Stimulated activated CD4-positive, alpha-beta T cell treated with anti-CD3 and anti-CD28 coated beads, Interleukin-12 subunit alpha, Interleukin-12 subunit beta, amount 100 ng/mL, for 24 hours (primary cell): ENCODE data around the gene HNF4A.

Source experiments
- DNase-seq, 2 experiments: peaks; one replicate each; pipeline ENCODE4 v3.0.0-alpha.2; 2020; ENCODE audit warnings: low read depth in 2 of 2

HNF4A gene

DNA sequence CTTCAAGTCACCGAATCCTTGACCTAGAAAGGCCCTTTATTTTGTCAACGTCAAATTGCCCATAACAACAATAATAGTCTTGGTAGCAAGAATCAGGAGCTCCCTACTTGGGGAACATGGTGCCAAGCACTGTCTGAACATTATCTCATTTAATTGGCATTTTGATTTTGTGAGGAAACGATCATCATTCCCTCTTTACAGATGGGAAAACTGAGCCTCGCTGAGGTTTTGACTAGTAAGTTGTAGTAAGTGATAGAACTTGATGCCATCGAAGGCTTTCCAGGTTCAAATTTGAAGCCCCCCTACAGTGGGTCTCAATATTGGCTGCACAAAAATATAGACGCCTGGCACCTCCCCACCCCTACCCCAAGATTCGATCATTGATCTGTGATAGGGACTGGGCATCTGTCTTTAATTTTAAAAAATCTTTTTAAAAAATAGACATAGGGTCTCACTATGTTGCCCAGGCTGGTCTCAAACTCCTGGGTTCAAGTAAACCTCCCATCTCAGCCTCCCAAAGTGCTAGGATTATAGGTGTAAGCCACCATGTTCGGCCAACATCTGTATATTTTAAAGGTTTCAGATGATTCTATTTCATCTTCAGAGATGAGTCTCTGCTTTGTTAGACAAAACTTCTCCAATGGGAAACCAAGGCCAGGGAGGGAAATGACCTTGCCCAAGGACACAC, 36.7 kb downstream of the HNF4A start:
- no peak for DNase-seq

DNA sequence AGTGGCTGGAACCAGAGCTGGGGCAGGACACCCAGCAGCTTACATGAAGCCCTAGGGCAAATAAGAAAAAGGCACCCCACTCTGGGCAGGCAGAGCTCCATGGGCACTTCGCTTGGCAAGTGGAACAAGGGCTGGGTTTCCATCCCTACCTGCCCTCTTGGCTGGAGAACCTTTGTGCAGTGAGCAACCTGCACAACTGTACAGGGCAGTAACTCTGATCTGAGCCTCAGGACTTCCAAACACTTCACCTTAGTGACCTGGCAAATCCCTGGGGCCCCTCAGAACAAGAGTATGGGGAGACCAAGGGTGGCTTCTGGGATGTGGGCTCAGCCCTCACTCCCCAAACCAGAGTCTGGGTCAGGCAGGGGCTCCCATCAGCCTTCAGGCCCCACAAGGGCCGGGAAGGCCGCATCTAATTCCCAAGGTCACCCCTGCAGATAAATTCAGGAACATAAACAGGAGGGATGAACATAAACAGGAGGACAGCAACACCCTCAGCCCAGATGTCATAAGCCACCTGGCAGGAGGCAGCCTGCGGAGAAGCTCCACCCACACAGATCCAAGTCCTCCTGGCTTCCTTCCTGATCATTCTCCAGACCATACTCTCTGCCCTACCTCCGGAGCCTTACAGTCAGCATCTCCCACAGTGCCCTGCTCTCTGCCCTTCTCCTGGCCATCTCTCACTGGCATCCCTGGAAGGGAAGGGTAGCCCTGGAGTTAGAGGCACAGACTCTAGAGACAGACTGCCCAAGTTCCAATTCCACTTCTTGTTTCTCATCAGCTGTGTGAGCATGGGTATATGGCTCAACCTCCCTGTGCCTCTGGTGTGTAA, 37.5 kb downstream of the HNF4A start:
- no peak for DNase-seq

DNA sequence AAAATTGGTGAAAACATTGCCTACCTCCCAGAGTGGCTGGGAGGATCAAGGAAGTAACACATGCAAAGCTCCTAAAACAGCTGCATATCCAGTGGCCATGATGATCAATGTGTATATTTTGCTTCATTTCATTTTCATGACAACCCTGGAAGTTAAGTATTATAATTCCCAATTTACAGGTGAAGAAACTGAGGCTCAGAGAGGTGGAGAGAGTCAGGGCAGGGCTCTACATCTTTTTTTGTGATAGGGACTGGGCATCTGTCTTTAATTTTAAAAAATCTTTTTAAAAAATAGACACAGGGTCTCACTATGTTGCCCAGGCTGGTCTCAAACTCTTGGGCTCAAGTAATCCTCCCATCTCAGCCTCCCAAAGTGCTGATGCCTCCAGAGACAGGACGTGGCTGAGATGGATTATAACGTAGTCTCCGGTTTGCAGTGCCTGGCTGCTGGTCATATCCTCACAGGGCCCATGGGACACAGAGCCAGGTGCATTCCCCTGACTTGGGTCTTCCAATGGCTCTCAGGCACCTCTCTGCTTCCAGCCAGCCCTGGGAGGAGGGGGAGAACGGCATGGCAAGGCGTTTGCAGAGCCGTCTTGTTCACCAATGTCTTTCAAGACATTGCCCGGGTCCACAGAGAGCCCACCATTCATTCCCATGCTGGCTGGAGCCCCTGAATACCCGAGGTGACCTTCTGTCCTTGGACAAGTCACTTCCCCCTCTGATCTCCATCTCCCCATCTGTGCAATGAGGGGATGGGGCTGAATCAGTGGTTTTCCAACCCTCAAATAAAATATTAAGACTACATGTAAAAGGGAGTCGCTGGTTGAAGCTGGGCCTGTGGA, 38.3 kb downstream of the HNF4A start:
- DNase-seq, result no peak

DNA sequence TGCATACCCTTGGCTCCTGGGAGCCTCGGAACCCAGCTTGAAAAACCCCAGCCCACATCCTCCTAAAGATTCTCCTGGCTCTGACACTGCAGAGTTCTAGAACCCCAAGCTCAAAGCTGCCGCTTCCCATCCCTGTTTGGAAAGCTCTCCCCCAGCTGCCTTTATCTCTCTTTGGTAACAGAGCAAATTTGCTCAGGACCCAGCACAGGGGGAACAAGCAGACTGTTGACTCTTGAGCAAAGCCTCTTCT, 38.9 kb downstream of the HNF4A start:
- DNase-seq, result no peak

DNA sequence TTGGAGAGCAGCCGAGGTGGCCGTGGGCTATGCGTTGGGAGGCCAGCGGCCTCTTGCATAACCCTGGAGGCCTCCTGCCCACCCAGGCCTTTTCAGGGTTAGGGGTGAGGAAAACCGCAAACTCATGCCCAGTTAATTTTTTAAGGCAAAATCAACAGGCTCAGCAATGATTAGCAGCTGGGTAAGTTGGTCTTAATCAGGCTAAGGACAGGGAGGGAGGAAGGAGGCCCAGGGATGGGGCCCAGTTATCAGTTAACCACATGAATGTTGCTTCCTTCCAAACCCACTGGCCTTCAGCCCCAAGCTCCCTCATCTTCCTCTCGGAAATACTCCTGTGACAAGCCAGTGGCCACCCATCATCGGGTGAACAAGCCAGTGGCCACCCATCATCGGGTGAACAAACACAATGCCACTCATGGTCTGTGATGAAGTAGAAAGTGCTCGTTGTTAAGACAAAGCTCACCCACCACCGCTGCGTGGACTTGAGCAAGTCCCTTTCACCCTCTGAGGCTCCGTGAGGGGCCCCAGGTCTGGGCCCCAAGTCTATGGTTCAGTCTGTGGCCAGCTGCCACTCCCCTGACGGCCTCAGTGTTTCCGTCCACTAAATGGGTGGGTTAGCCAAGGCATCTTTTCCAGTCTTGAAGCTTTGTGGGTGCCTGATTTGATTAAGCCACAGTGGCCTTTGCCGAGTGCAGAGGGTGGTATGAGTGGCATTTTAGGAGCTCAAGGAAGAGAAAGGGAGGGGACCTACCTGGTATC, 39.4 kb downstream of the HNF4A start:
- DNase-seq, result no peak

DNA sequence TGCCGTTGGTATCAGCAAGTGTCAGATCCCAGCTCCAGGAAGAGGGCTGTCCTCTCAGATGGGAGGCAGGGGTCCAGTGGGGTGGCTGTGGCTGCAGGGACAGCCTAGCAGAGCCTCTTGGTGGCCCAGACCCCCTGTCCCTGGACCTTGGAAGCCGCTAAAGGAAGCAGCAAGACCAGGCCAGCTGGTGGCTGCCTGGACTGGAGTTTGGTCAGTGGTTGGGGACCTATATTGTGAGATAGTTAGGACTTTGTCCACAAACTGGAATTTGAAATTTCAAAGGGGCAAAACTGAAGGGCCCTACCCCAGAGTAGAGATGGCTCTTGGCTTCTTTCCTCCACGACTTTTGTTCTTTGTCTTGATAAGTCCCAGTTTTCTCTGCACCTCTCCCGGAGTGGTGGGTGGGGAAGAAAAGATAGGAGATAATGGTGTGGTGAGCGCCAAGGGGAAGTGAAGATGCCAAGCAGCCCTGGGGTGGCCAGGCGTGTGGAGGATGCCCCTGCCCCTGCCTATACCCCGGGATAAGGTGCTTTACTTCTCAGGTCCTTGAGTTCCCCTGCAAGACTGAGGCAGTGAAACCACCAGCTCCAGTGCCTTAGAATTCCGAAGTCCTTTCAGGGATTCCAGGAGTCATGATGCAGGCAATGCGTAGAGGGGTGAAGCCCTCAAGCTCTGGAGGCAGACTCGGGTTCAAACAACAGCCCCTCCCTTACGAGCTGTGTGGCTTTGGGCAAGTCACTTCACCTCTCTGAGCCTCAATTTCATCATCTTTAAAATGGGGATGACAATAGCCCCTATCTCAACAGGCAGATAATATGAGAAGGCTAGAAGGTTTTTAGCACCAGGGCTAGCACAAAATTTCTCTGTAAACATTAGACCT, 40.2 kb downstream of the HNF4A start:
- DNase-seq, result no peak

DNA sequence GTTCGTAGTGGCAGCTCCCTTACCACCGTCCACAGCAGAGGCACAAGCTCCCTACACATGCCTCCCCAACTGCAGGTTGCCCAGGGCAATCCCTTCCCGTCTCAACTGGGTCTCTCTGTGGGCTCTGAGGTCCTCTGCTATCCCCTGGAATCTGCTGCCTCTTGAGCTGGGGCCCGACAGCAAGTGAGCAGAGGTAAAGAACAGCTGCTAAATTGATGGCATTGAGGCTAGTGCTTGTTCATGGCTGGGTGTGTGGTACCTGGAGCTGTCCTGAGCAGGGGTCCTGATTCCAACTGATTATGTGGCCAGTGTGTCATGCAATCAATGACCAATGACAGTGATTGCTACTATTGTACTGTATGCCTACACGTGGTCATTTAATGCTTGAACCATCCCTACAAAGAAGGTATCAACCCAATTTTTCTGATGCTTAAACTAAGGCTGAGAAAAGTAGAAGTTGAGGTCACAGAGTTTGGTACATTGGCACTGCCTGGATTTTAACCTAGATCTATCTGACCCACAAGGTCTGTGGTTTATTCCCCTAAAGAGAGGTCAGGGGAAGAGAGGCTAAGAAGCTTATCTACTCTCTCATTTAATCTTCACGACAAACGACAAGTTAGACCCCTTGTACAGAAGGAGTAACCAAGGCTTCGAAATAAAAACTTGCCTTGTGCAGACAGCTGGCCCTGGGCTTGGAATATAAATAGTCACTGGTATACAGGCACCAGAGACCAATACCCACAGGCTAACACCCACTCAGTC, 41.1 kb downstream of the HNF4A start:
- no peak for DNase-seq

DNA sequence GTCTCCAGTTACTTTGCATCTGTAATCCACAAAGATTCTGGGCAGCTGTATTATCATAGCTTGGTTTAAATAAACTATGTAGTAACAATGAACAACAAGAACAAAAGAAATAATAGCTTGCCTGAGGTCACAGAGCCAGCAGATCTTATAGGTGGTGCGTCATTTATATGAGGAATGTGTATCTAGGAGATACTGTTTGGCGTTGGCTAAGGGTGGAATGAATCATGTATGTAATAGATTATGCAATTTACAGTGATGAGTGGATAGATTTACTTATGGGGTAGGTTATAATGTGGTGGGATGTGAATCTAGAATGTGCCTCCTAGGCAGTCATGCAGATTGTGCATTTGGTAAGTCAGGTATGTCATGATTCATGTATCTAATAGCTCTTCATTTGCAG, 42.8 kb downstream of the HNF4A start:
- no peak for DNase-seq

DNA sequence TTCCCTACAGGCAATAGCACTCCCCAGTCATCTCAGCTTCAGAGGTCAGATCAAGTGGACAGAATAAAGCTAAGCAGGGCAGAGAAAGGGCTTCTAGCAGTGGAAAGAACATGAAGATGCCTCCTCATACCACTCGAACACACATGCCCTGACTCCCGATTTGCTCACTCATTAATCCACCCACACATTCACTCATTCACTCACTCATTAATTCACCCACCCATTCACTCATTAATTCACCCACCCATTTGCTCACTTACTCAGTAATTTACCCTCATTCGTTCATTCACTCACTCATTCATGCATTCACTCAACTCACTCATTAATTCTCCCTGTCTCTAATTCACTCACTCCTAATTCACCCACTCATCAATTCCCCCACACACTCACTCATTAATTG, 43.9 kb downstream of the HNF4A start:
- DNase-seq, result no peak

DNA sequence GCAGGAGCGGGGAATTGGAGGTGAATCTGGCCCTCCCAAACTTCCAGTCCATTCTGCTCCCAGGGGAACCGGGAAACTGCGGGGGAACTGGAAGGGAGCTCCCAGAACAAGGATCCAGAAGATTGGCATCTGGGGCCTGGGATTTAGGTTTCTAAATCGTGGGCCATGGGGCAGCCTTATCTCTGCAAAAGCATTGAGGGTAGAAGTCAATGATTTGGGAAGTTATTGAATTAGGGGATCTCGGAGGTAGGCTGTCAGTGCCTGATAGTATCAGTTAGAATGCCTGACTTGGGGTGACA, 45.1 kb downstream of the HNF4A start:
- DNase-seq, result no peak

DNA sequence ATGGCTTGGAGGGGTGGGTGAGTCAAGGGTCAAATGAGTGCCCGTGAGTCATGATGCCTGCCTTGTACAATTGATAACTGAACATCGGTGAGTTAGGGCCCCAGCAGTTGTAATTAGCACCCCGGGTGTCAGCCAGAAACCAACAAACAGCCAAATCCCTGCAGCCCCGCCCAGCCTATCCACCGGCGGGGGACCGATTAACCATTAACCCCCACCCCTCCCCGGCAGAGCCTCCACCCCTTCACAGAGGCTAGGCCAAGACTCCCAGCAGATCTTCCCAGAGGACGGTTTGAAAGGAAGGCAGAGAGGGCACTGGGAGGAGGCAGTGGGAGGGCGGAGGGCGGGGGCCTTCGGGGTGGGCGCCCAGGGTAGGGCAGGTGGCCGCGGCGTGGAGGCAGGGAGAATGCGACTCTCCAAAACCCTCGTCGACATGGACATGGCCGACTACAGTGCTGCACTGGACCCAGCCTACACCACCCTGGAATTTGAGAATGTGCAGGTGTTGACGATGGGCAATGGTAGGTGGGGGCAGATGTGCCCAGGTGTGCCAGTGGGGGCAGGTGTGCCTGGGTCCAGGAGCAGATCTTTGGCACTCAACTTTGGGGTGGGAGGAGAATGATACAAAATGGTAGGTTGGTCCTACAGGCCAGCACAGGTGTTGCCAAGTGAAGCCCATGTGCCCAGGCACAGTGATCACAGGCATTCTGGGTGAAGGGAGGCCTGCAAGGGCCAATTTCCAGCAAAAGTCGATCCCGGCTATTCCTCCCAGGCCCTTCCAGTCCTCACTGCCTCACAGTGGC, 45.7 kb downstream of the HNF4A start:
- no peak for DNase-seq

DNA sequence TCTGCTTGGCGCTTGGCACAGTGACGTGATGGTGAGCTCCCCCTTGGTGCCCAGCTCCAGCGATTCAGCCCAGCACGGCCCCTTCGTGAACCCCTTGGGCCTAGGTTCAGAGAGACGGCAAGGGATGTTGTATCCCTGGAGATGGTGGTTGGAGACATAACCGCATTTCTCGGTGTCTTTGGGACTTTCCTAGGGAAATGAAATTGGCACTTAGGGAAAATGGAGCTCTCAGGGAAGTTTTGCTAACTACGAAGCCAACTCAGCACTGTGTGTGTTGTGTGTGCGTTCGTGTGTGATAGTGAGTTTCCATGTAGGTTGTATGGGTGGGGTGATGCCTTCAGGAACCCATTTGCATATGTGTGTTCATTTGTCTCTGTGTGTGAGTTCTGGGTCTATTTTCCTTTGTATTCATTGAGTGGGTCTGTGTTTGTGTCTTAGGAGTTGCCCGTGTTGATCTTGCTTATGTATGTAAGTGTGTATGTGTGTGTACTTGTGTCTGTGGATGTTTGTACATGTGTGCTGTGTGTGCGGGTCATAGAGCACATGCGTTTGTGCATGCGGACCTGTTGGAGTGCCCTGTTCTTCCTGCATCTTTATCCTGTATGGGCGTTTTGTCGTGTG, 46.4 kb downstream of the HNF4A start:
- no peak for DNase-seq

DNA sequence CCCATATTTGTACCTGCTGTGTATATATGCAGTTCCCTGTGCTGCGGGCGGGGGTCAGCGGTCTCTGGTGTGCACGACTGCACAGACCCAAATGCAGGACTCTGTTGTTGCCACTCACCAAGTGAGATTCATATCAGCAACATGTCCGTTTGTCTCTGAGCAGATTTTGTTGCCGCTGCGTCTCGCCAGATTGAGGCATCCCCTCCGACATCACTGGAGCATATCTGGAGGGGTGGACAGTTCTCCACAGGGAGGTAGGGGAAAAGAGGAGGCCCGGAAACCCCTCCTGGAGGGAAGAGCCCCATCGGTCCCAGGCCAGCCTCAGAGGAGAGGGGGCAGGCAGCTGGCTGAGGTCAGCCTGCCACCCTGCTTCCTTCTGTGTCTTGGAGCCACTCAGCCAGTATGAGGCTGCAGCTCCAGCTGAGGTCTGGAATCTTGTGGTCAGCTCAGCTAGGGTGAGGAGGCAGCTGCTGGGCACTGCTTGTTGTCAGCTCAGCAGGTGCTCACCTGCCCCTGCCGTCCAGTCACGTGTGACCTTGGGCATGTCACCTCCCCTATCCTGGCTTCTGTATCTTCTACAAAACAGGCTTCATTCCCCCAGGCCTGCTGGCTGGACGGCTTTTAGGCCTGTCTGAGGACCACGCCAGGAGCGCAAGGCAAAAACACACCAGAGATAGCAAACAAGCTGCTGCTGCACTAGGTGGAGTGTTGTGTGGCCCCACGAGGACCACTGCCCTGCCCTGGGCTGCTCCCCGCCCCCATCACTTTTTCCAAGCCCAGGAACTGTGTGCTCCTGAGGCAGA, 47.1 kb downstream of the HNF4A start:
- DNase-seq, result no peak

DNA sequence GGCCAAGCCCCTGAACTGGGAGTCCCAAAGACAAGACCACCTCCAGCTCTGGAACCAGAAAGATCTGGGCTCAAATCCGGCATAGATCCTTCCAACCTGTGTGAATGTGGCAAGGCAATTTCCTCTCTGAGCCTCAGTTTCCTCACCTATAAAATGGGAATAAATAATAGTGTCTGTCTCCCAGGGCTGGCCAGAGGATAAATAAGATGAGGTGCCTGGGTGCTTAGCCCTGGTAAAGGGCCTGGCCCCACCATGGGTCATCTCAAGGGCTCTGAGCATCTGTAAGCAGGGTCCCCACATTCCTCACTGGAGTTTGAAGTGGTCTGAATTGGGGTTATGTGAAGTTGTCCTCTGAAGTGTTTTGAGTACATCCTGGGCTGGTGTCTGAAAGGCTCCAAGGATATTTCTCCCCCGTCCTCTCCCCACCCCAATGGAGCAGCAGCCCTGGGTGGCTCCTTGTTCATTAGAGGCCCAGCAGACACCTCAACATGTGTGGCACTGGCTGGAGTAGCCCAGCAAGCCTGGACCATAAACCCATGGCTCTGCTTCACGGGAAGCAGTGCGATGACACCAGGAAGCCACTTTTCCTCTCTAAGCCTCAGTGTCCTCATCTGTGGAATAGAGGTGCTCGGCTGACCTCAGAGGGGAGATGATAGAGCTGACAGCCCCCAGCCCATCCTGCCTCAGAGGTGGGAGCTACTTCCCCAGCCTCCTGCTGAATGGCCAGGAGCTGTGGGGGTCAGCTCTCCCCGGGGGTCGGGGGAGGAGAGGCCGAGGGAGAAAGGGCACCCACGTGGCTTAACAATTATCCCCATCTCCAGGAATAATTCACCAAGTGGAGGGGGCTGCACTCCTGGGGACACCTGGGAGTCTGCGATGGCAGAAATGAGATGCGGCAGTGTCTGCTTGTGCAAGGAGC, 48.0 kb downstream of the HNF4A start:
- DNase-seq, result no peak

DNA sequence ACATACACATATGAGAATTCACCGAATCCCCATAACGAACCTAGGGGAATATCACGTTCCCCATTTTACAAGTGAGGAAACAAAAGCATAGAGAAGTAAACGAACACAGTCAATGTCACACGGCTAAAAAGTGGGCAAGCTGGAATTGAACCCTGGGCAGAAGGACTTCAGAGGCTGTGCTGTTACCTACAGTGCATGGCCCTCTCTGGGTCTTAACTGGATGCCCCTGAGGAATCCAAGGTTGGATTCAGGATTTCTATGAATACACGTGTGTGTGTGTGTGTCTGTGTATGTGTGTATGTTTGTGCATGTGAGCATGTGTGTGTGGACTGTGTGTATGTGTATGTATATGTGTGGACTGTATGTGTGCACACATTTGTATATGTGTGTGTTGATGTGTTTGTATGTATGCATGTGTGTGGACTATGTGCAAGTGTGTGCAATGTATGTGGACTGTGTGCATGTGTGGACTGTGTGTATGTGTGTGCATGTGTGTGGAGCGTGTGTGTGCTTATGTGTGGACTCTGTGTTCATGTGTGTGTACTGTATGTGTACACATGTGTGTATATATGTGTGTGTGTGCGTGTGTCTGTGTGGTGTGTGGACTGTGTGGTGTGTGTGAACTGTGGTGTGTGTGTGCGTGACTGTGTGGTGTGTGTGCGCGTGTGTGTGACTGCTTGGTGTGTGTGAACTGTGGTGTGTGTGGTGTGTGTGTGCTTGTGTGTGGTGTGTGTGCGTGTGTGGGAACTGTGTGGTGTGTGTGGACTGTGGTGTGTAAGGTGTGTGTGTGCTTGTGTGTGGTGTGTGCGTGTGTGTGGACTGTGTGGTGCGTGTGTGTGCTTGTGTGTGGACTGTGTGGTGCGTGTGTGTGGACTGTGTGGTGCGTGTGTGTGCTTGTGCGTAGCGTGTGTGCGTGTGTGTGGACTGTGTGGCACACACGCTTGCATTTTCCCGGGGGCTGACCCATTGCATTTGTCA, 49.0 kb downstream of the HNF4A start:
- DNase-seq, result no peak

DNA sequence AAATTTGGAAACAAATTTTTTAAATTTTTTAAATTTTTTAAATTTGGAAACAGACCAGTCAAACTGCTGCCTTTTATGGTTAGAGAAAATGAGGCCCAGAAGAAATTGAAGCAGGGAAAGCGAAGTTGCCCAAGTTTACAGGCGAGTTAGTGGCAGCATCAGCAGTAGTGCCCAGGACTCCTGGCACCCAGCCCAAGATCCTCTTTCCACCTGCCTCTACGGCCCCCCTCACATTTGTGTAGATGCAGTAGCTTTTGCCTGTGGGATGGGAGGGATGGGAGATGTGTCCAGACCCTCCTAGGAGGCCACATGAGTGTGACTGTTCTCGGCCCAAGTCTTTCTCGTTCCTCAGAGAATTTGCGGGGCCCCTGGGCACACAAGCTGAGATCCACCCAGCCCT, 49.8 kb downstream of the HNF4A start:
- no peak for DNase-seq
